Astrocyte of the spinal cord (primary cell): ENCODE results near the gene KLK8.

ENCODE experiments used
- DNase-seq: peaks from one replicate; pipeline ENCODE4 v3.0.0; 2011; ENCODE audit warnings: low read depth, low spot score
- H3K4me3 ChIP-seq: 2 replicates; pipeline ENCODE4 v1.5.1; 2011; ENCODE audit warnings: low read depth, mild to moderate bottlenecking, low read length, moderate library complexity
- CTCF ChIP-seq: IDR thresholded peaks from 2 replicates; pipeline ENCODE4 v1.5.1; 2012; ENCODE audit warnings: low read depth, mild to moderate bottlenecking, low read length, inconsistent platforms
- in situ Hi-C: cut with HindIII; loops from 2 replicates; pipeline ENCODE4 v1.10.0; 2017; ENCODE audit warnings: low sequenced_read_pairs

Gene KLK8

GRCh38 chr19:51012661-51013190 is 11.3 kb upstream of the KLK8 start:
- DNase-seq: no peak
- TF ChIP-seq CTCF: no peak
- H3K4me3 ChIP-seq: no peak overlapping the region
- in situ Hi-C loops: no loop called here

GRCh38 chr19:51010066-51010795 is 8.8 kb upstream of the KLK8 start:
- no peak for DNase-seq
- H3K4me3 ChIP-seq: no peak overlapping the region
- TF ChIP-seq CTCF: no peak
- in situ Hi-C loops: no loop called here

- in situ Hi-C loops: no loop called here
- no peak overlapping the region for H3K4me3 ChIP-seq
- no peak for DNase-seq
- no peak for TF ChIP-seq CTCF
Measured at GRCh38 chr19:51009061-51009891, 7.9 kb upstream of the KLK8 start.

- no peak overlapping the region for H3K4me3 ChIP-seq
- DNase-seq: no peak
- in situ Hi-C loops: no loop called here
- TF ChIP-seq CTCF: no peak
Measured at GRCh38 chr19:51007488-51007887, 6.1 kb upstream of the KLK8 start.

- in situ Hi-C loops: no loop called here
- no peak overlapping the region for H3K4me3 ChIP-seq
- DNase-seq: no peak
- no peak for TF ChIP-seq CTCF
Measured at GRCh38 chr19:51006406-51006805, 5.0 kb upstream of the KLK8 start.

GRCh38 chr19:51005248-51005647 is 3.8 kb upstream of the KLK8 start:
- in situ Hi-C loops: no loop called here
- H3K4me3 ChIP-seq: no peak overlapping the region
- no peak for DNase-seq
- no peak for TF ChIP-seq CTCF
